T follicular helper cell (primary cell): ENCODE data around the gene GRK4.
"Not testable (repeated sequence)": the region's sequence is repeated elsewhere in the genome, so short reads cannot be mapped to it uniquely, and the experiment has no call there.

Experiments used
- DNase-seq: peaks from one replicate; pipeline ENCODE4 v3.0.0-alpha.2; 2020; ENCODE audit warnings: low read depth

The GRK4 gene

GRCh38 chr4:2930758-2931511 lies 32.4 kb upstream of the GRK4 start:
- DNase-seq = no peak

- DNase-seq = peak; percentile 30
Observed at GRCh38 chr4:2931512-2932301, 31.7 kb upstream of the GRK4 start.

- DNase-seq = no peak
Observed at GRCh38 chr4:2932321-2932950, 30.9 kb upstream of the GRK4 start.

GRCh38 chr4:2932951-2933565 lies 30.3 kb upstream of the GRK4 start:
- no peak for DNase-seq

GRCh38 chr4:2933566-2934076 lies 29.8 kb upstream of the GRK4 start:
- no peak for DNase-seq

- peak; percentile 43 for DNase-seq
Observed at GRCh38 chr4:2934077-2934812, 29.1 kb upstream of the GRK4 start.

GRCh38 chr4:2934813-2935761 lies 28.3 kb upstream of the GRK4 start:
- DNase-seq = peak; percentile 93

GRCh38 chr4:2935762-2936743 lies 27.3 kb upstream of the GRK4 start:
- no peak for DNase-seq

GRCh38 chr4:2936773-2937145 lies 26.6 kb upstream of the GRK4 start:
- DNase-seq = no peak

GRCh38 chr4:2937146-2937857 lies 26.1 kb upstream of the GRK4 start:
- DNase-seq = no peak

GRCh38 chr4:2937986-2938385 lies 25.4 kb upstream of the GRK4 start:
- DNase-seq = no peak

- DNase-seq = not testable (repeated sequence)
Observed at GRCh38 chr4:2938411-2938810, 25.0 kb upstream of the GRK4 start.

- DNase-seq = no peak
Observed at GRCh38 chr4:2938906-2939305, 24.5 kb upstream of the GRK4 start.

GRCh38 chr4:2939383-2940243 lies 23.8 kb upstream of the GRK4 start:
- DNase-seq = no peak

- DNase-seq = no peak
Observed at GRCh38 chr4:2940267-2941137, 22.9 kb upstream of the GRK4 start.
